ENCODE data around the gene TRUB1. TPM values are rescaled to one million over a fixed set of nuclear protein-coding genes. Genes with fewer than 3 reads are reported as not detected.

The TRUB1 gene
- total RNA-seq, 1 donor, result 6.2 TPM

- DNase-seq (ENCODE audit: low read depth in 2 of 3, low spot score in 2 of 3), result no peak
Measured at GRCh38 chr10:115026056-115026745, 88.2 kb downstream of the TRUB1 start.

- DNase-seq (ENCODE audit: low read depth in 2 of 3, low spot score in 2 of 3), result no peak
Measured at GRCh38 chr10:115026746-115027140, 88.7 kb downstream of the TRUB1 start.

Small RNAs within 50 kb of the gene (small RNA-seq; reads per million reads assigned to genes)
- gene RNU6-1121P, result not detected

Other genes with a start within 250 kb of the TRUB1 start
- gene FHIP2A, start 116.4 kb upstream of the TRUB1 start, total RNA-seq, result 14.8 TPM
- under 0.01 TPM for gene ATRNL1, start 155.2 kb downstream of the TRUB1 start, total RNA-seq